ENCODE results near the gene CASK.

DNA sequence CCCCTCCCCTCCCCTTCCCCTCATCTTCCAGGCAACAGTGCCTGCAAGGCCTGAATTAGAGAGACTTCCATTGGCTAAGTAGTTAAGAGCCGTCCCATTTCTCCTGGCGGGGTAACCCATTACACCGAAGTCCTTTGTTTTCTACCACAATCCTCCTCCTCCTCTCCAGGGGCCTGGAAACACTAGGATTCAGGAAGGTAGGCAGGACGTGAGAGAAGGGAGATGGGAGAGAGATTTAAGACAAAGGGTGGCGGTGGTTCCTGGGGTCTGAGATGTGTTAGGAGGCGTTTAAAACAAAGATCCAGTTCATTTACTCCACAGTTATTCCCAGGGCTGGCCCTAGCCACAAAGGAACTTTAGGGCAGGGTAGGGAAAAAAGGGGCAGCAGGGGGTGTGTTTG lies 448.2 kb downstream of the CASK start:
- TF ChIP-seq SIX5 (IDR thresholded peaks at IDR 0.05; ENCODE audit: borderline replicate concordance in 1 of 2, insufficient read depth in 1 of 2, low read depth in 1 of 2, low read length in 2 of 2) (no peak), EZH2 (IDR thresholded peaks at IDR 0.05; ENCODE audit: borderline replicate concordance, low read depth, low read length) (no peak), ELF4 (CRISPR knock-in tag; IDR thresholded peaks at IDR 0.05) (no peak)
- TF ChIP-seq, protein P1, sequence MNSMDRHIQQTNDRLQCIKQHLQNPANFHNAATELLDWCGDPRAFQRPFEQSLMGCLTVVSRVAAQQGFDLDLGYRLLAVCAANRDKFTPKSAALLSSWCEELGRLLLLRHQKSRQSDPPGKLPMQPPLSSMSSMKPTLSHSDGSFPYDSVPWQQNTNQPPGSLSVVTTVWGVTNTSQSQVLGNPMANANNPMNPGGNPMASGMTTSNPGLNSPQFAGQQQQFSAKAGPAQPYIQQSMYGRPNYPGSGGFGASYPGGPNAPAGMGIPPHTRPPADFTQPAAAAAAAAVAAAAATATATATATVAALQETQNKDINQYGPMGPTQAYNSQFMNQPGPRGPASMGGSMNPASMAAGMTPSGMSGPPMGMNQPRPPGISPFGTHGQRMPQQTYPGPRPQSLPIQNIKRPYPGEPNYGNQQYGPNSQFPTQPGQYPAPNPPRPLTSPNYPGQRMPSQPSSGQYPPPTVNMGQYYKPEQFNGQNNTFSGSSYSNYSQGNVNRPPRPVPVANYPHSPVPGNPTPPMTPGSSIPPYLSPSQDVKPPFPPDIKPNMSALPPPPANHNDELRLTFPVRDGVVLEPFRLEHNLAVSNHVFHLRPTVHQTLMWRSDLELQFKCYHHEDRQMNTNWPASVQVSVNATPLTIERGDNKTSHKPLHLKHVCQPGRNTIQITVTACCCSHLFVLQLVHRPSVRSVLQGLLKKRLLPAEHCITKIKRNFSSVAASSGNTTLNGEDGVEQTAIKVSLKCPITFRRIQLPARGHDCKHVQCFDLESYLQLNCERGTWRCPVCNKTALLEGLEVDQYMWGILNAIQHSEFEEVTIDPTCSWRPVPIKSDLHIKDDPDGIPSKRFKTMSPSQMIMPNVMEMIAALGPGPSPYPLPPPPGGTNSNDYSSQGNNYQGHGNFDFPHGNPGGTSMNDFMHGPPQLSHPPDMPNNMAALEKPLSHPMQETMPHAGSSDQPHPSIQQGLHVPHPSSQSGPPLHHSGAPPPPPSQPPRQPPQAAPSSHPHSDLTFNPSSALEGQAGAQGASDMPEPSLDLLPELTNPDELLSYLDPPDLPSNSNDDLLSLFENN (IDR thresholded peaks at IDR 0.05; ENCODE audit: low read depth in 2 of 2, low read length in 2 of 2) = no peak
- TF ChIP-seq, protein P2, sequence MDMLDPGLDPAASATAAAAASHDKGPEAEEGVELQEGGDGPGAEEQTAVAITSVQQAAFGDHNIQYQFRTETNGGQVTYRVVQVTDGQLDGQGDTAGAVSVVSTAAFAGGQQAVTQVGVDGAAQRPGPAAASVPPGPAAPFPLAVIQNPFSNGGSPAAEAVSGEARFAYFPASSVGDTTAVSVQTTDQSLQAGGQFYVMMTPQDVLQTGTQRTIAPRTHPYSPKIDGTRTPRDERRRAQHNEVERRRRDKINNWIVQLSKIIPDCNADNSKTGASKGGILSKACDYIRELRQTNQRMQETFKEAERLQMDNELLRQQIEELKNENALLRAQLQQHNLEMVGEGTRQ (CRISPR knock-in tag; IDR thresholded peaks at IDR 0.05) = no peak
